ENCODE data around the gene THAP7.

THAP7 gene

DNA sequence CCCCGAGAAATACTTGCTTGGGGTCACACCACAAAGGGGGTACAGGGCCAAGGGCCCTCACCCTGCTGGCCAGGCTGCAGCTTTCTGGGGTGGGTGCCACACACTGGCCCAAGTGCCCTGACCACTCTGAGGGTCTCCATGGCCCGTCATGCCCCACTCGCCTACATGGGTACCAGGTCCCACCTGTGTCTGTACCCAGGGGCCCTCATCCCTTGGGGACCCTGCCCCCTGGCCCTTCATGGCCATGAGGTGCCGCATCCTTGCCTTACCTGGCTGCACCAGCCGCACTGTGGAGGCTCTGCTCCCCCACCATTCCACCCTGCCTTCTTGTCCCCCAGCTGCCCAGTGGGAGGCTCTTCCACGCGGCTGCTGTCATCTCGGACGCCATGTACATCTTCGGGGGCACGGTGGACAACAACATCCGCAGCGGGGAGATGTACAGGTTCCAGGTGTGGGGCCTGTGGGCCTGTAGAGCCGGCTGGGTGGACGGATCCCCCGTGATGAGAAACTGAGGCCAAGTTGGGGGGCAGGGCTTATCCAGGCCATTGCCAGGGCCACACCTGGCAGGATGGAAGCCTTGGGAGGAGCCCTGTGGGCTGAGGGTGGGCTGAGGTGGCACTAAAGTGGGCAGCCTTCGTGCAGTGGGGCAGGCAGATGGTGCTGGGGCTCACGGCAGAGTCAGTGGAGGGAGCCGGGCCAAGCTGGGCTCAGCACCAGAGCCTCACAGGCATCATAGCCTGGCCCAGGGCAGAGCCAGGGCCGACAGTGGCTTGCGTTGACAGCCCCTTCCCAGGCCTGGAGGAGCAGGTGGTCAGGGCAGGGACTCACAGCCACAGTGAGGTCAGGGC is 9.2 kb downstream of the THAP7 start:
- no peak for DNase-seq

DNA sequence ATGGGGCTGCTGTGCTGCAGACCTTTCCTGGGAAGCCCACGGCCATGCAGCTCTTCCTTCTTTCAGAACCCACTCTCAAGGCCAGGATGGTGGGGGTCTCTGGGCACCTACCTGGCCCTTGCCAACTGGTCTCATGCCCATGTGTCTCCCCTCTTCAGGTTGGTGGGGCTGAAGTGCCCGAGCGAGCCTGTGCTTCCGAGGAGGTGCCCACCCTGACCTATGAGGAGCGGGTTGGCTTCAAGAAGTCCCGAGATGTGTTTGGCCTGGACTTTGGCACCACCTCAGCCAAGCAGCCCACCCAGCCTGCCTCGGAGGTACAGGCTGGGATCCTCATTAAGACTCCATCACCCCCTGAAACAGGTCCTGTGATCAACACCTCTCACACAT is 9.9 kb downstream of the THAP7 start:
- no peak for DNase-seq

DNA sequence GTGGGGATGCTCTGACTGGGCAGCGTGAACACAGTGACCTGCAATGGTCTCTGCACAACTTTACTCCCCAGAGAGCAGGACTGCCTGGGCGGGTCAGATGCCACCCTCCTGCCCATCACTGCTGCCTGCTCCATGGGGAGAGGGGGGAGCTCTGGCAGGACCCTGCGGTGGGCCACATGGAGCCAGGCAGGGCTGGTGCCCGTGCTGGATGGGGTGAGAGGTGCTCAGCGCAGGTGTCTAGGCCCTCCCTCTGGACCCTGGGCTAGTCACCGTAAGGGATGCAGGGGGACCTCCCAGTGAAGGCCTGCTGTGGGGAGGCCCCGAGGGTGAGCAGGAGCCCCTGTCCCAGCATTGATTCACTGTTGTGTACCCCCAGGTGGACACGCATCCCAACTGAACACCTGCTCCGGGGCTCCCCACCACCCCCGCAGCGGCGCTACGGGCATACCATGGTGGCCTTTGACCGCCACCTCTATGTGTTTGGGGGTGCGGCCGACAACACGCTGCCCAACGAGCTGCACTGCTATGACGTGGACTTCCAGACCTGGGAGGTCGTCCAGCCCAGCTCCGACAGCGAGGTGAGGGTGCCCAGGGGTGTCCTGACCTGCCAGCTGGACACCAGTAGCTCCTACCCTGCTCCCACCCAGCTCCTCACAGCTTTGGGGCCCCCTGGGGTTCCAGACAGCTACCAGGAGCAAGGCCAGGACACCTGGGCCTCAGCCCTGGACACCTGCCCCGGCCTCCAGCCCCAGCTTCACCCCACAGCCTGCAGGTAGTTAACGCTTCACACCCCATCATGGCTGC is 10.5 kb downstream of the THAP7 start:
- no peak for DNase-seq

- no peak for DNase-seq
Measured at GRCh38 chr22:20990184-20991180, 11.4 kb downstream of the THAP7 start.

DNA sequence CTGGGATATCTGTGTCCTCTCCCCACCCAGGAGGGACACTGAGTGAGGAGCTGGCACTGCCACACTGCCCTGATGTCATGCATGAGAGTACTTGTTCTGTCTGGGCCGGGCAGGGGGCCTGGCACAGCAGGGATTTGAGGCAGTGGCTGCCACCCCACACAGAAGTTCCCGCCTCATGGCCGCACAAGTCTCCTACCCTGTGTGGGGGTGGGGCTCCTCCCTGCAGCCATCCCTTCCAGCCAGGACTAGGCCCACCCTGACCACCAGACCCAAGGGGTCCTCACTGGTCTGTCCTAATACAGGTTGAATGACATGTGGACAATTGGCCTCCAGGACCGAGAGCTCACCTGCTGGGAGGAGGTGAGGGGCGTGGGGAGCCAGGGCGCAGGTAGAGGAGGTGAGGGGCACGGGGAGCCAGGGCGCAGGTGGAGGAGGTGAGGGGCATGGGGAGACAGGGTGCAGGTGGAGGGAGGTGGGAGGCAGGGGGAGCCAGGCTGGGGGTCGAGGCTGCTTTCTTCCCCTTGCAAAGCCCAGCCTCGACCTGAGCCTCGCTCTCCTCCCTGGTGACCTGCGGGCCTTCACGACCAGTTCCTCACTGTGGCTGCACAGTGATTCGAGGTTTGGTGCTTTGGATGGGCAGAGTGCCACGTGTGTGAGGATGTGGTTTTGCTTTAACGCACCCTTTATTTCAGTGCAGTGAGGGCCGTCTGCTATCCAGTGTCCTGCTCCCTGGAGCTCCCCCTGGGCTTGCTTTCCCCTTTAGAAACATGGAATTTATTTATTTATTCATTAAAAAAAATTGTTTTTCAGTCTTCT is 12.4 kb downstream of the THAP7 start:
- DNase-seq: no peak

GRCh38 chr22:20988573-20989322 is 13.2 kb downstream of the THAP7 start:
- no peak for DNase-seq

DNA sequence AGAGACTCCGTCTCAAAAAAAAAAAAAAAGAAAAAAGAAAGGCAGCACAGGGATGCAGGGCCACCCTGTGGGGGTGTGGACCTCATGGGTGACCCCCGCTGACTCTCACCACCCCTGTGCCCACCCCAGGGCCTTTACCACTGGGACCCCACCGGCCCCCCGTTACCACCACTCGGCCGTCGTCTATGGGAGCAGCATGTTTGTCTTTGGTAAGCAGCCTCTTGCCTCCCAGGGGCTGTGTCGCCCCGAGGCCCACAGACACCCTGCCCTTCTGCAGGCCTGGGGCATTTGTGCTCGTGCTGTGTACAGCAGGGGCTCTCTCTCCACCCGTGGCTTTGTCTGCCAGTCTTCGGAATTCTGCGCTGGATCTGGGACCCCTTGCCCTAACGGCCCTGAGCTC is 14.5 kb downstream of the THAP7 start:
- no peak for DNase-seq

- DNase-seq: no peak
Measured at GRCh38 chr22:20986365-20986764, 15.6 kb downstream of the THAP7 start.

DNA sequence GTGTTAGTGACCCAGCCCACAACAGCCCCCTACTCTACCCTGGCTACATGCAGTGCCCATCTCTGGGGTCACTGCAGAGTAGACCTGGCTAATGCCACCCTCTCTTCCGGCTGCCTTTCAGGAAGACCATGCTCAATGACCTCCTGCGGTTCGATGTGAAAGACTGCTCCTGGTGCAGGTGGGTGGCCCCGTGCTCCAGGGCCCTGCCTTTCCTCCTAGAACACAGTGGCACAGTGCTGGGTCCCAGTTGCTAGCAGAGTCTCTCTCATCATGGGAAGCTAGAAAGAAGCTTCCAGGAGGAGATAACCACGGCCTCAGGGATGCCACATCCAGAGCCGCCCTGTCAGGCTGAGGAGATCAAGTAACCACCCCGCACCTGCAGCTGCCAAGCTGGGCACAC is 16.2 kb downstream of the THAP7 start:
- DNase-seq: no peak

- DNase-seq: no peak
Measured at GRCh38 chr22:20983081-20983771, 18.7 kb downstream of the THAP7 start.

DNA sequence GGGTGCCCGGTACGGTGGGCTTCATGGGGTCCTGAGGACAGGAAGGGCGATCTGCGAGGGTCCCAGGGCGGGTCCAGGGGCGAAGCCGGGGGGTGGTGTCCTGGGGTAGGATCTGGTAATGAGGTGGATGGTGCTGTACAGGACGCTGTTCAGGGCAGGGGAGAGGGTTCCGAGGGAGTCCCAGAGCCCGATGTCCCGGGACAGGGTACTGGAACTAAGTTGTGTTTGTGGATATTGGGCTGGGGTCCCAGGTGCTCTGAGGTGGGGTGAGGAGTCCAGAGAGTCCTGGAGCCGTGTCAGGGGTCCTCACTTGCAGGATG is 19.4 kb downstream of the THAP7 start:
- no peak for DNase-seq

GRCh38 chr22:20981787-20982562 is 19.9 kb downstream of the THAP7 start, which contains the start of gene LZTR1:
LZTR1 (plus strand) TSS chr22:20982297; CDS start chr22:20982372, 75 bp downstream.
- DNase-seq: peak; percentile 70

GRCh38 chr22:20980938-20981722 is 20.8 kb downstream of the THAP7 start:
- DNase-seq: no peak

DNA sequence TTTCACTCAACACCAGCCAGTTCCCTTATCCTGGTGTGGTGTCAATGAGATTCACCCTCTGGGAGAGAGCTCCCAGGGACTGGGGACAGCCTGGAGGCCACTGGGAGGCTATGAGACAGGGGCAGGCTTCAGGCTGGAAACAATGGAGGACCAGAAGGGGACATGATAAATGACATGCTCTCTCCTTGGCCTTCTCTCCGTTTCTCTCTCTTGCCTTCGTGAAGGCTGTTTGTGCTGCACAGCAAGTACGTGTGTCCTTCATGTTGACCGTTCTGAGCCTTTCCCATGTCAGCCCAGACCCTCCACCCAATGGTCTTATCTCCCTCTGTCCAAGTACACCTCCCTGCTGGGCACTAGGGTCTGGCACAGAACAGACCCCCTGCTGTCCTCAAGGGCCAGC is 21.4 kb downstream of the THAP7 start:
- DNase-seq: no peak

DNA sequence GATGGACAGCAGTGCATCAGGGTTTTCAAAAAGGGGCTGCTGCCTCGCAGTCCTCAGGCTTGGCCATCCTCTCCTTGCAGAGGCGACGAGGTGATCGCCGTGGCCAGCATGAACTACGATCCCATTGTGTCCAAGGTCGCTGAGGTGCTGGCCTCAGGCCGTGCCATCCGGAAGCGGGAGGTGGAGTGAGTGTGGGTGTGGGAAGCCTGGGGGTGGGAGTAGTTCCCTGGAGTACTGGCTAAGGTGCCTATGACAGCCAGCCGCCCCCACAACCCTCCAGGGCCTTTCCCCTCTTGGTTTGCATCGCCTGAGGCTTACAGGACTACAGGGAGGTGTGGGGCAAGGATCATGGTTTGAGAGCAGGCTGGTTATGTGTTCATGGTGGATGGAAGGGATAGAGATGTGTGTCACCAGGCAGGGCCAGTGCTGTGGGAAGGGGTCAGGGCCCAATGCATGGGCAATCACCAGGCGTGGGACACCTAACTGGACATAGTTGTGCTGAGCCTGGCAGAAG is 21.9 kb downstream of the THAP7 start:
- no peak for DNase-seq

- peak; percentile 56 for DNase-seq
Measured at GRCh38 chr22:20979243-20979809, 22.6 kb downstream of the THAP7 start.

DNA sequence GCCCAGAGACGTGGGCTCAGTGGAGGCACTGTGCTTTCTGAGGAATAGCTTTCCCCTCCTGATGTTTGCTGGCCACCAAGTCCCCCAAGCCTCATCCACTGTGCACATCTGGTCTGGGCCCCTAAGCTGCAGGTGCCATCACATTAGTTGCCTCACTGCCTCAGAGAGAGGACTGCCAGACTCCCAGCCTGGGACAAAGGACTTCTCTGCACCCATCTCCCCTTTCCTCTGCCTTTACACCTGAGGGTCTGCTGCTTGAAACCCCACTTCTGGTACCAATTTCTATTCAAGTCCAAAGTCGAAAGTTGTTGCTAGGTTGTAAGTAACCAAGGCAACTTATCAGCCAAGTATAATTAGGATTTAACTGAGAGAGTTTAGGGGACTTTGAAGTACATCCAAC is 23.5 kb downstream of the THAP7 start:
- DNase-seq: no peak

DNA sequence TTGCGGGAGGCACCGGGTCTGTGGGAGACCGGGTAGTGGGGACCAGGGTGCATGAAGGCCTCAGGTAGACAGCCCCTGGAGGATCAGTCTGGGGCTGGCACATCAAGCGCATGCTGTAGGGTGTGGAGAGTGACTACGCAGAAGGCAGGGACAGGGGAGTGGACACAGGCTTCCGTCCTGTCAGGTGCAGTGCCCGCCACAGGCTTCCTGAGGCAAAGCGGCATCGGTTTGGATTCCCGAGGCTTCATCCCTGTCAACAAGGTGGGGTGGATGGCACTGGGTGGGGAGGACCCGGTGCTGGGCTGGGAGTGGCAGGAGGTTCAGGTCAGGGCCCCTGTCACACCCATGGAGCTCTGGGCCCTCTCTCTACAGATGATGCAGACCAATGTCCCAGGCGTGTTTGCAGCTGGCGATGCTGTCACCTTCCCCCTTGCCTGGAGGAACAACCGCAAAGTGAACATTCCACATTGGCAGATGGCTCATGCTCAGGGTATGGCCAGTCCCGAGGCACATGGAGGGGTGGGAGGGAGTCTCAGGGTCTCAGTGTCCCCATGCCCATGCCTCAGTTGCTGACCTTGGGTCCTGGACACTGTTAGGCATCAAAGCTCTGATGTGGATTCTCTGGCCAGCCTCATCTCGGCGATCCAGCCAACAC is 24.3 kb downstream of the THAP7 start:
- DNase-seq: no peak
